GM19035 (cell line): ENCODE measurements around the gene AGTRAP.

Experiments
- ATAC-seq: cut with Tn5 transposase; IDR thresholded peaks from one replicate; pipeline ENCODE4 v1.9.1; 2021; ENCODE audit not compliant: unreplicated experiment

The AGTRAP gene

DNA sequence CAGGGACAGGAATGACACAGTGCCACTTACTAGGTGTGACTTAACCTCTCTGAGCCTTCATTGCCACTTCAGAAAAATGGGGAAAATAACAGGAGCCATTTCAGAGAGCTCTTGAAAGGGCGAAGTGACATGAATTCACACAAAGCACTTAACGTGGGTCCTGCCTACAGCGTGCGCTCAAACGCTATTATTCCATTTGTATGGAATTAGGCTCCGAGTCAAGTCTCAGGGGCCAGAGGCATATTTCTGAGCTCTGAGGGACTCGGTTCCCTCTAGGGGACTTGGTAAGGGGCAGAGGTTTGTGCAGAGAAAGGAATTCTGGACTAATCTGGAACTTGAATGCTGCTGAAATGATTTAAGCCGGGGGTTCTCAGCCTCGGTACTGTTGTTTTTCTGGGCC, 30.3 kb upstream of the AGTRAP start:
- no peak for ATAC-seq

DNA sequence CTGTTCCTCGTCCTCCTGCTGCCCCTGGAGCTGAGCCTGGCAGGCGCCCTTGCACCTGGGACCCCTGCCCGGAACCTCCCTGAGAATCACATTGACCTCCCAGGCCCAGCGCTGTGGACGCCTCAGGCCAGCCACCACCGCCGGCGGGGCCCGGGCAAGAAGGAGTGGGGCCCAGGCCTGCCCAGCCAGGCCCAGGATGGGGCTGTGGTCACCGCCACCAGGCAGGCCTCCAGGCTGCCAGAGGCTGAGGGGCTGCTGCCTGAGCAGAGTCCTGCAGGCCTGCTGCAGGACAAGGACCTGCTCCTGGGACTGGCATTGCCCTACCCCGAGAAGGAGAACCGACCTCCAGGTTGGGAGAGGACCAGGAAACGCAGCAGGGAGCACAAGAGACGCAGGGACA, 29.6 kb upstream of the AGTRAP start:
- ATAC-seq = no peak

DNA sequence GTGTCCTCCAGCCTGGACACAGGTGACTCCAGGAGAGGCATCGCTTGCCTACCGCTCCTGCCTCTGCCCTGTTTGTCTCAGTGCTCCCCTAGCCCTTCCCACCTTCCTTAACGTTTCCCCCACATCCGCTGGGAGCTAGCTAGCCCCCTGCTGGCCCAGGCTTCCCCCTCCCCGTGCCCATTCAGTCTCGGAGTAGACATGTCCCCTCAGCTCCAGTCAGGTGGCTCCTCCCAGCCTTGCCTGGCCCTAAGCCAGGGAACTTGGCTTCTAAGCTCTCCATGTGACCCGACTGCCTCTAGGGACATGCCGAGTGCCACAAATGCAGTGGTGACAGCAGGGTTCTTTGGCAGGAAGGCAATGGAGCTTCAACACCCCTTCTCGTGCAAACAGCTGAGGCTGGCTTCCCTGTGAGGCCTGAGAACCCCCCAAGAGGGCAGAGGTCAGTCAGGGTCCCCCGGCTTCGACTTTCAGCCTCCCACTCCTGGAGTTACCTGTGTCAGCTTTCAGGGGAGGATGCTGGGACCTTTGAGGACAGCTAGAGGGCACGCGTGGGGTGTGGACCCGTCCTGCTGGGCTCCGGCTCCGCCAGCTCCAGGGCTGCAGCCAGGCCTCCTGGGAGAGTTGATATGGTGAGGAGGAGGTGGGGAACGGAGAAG, 28.2 kb upstream of the AGTRAP start:
- ATAC-seq = no peak

DNA sequence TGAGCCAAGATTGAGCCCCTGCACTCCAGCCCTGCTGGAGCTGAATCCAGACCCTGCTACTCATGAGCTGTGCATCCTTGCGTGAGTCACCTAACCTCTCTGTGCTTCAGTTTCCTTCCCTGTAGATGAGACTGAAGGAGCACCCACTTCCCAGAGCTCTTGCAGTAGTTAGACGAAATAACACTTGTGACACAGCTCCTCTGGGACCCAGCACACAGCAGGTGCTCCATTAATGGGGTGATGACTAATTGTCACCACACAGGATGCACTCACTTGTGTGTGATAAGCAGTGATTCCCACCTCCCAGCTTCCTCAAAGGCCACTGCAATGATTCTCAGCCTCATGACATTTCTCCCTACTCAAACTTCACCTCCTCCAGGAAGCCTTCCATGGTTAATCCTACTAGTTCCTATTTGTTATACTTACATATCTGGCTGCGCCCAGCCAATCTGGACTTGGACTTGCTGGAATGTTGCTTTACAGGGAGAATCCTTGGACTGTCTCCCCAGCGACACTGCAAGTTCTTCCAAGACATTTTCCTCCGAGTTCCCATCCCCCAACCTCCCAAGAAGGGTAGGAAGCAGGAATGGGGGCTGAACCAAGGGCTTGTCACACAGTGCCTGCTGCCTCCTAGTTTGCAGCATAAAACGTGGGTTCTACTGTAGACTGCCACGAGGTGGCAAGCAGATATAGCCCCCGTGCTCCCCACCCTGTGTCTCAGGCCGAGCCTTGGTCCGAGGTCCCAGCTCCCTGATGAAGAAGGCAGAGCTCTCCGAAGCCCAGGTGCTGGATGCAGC, 27.2 kb upstream of the AGTRAP start:
- no peak for ATAC-seq

DNA sequence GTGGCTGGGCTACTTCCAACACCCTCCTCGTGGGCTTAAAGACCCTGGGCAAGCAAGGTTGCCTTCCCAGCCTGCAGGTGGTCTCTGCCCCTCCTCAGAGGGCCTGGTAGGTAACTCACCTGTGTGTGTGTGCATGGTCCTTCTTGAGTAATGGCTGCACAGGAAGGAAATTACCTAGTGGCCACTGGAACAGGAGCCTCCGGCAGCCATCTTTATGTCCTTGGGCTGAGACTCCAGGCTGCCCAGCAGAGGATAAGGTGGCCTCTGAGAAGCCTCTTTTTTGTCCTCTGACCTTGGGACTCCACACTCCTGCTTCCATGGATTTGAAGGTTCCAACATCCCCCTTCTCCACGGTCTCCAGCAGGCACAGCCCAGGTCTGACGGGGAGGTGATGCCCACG, 24.4 kb upstream of the AGTRAP start:
- ATAC-seq = no peak

DNA sequence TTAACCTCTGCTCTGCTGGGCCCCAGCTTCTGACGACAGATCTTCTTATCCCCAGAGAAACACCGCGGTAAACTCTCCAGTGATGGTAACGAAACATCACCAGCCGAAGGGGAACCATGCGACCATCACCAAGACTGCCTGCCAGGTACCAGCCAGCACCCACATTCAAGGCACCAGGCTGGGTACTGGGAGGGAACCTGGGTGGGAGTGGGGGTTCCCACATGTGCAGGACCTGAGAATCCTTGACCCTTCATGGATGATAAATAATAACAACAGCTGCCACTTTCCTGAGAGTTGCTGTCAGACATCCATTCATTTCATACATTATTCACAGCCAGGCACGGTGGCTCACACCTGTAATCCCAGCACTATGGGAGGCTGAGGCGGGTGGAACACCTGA, 23.7 kb upstream of the AGTRAP start:
- ATAC-seq = no peak

DNA sequence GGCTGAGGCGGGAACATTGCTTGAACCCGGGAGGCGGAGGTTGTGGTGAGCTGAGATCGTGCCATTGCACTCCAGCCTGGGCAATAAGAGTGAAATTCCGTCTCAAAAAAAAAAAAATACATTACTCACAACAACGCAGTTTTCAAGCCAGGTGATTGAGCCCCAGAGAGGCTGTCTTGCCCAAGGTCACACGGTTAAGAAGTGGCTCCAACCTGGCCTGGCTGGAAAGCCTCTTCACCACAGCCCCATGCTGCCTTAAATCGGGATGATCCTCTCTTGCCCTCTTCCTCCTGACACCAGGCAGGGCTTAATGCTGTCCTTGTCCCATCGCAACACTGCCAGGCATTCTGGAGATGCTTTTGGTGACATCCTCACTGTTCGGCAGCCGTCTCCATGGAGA, 22.8 kb upstream of the AGTRAP start:
- ATAC-seq = no peak

DNA sequence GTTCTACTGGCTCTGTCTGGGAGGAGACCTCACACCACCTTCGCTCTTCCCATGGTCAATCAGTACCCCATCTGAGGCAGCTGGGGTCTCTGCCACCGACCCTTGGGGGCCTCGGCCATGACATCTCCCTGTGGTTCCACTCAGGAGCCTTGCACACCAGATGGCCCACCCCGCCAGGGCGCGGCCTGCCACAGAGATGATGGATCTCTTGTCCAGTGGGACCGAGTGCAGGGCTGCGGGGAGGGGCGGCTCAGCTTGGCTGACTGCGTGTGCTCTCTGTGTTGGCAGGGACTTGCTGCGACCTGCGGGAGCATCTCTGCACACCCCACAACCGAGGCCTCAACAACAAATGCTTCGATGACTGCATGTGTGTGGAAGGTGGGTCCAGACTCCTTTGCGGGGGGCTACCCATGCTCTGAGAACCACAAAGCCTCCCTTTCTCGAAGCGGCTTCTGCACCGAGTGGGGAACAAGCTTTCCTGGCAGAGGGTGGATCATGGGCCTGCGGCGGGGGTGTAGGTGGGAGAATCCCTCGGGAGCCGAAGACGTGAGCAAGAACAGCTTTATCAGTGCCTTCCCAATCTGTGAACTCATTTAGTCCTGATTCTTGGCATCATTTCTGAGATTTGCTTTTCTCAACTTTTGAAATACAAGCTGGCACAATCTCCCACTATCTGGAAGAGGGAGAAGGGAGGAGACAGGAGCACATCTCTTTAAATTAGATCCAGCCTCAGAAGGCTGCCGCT, 20.9 kb upstream of the AGTRAP start:
- no peak for ATAC-seq

DNA sequence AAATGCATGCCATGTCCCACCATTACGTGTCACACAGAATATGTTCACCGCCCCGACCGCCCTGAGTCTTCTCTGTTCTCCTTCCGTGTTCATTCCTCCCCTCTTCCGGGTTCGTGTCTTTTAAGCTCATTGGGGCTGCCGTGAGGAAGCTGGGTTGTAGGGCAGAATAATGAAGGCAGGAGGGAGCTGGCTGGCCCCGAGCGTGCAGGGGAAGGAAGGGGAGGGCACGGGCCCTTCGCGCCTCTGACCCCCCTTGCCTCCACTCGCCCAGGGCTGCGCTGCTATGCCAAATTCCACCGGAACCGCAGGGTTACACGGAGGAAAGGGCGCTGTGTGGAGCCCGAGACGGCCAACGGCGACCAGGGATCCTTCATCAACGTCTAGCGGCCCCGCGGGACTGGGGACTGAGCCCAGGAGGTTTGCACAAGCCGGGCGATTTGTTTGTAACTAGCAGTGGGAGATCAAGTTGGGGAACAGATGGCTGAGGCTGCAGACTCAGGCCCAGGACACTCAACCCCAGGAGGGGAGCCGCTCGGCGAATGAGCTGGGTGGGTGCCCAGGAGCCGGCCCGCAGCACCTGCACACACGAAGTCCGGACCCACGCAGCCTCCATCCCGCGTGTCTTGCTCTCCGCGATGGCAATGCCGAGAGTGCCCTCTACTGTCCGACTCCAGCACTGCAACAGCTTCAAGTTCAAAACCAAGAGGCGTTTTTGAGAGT, 16.5 kb upstream of the AGTRAP start:
- peak; percentile 60 for ATAC-seq

DNA sequence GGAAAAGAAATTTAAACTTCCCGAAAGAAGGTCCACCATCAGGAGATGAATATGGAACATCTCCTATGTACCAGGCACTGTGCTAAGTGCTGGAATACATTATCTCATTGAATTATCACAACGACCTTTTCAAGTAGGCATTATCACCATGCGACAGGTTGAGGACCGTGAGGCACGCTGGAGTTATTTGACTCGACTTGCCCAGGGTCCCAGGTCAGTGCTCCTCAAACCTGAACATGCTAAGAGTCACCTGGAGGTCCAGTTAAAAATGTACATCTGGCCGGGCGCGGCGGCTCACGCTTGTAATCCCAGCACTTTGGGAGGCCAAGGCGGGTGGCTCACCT, 15.9 kb upstream of the AGTRAP start:
- ATAC-seq = no peak

DNA sequence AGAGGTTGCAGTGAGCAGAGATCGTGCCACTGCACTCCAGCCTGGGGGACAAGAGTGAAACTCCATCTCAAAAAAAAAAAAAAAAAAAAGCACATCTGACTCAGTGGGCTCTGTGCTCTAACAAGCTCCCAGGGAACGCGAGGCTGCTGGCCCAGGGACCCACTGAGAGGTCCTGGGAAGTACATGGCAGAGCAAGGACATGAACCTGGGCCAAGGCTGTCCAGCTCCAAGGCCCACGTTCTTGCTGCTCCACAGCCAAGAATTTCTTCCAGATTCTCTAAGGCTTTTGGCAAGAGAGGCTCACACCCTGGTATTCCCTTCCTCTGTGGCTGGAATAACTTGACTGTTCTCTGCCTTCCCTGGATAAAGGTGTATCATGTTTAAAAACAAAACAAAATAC, 15.4 kb upstream of the AGTRAP start:
- ATAC-seq = no peak

DNA sequence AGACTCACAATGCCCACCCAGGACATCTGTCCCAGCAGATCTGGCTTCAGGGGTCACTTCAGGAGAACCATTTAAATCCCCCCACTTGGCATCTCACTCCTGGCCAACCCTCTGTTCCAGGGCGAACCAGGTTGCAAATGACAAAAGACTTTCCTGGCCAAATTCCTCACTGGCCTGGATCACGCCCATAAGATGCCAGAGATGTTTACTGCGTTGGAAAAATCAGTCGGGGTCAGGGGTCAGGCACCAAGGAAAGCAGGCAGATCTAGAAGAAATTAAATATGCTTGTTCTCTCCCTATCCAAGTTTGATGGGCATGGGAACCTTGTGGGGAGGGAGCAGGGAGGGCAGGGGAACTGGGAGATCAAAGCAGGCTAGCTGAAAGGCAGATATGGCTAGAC, 14.6 kb upstream of the AGTRAP start:
- no peak for ATAC-seq

DNA sequence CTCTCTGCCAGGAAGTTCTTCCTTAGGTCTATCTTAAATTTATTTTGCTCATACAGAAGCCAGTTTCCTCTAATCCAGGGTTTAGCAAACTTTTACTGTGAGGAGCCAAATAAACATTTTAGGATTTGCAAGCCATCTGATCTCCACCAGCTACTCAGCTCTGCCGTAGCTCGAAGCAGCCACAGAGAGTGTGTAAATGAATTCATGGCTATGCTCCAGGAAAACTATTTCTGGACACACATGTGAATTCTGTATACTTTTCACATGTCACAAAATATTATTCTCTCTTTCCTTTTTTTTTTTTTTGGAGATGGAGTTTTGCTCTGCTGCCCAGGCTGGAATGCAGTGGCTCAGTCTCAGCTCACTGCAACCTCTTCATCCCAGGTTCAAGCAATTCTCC, 13.4 kb upstream of the AGTRAP start:
- ATAC-seq = no peak

DNA sequence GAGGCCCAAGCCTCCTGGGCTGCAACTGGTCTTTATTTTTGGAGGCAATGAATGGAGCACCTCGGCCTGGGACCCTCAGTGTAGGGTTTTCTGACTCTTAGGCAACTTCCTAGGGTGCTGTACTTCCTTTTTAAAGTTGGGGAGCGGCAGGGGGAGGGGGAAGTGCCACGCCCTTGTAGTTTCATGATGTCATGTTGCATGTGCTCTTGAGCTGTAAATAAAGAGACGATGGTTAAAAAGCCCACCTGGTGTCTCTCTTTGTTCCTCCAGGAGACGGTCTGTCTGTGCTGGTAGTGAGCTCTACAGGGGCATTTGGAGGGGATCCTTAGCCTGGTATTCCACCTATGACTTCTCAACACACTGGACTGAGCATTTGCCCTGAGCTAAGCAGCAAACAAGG, 10.3 kb upstream of the AGTRAP start:
- no peak for ATAC-seq

DNA sequence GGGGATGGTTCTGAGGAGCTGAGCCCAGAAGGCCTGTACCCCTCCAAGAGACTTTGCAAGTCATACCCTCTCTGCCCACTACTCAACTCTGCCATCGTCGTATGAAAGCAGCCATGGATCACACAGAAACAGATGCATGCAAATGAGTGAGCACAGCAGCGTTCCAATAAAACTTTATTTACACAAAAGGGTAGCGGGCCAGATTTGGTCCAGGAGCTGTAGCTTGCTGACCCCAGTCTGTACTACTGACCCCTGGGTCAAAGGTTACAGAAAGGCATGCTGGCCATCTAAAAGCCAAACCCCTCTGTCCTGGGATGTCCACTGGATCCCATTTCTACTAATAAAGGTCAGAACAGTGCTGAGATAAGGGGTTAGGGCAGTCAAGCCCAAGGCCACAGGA, 8.8 kb upstream of the AGTRAP start:
- no peak for ATAC-seq

DNA sequence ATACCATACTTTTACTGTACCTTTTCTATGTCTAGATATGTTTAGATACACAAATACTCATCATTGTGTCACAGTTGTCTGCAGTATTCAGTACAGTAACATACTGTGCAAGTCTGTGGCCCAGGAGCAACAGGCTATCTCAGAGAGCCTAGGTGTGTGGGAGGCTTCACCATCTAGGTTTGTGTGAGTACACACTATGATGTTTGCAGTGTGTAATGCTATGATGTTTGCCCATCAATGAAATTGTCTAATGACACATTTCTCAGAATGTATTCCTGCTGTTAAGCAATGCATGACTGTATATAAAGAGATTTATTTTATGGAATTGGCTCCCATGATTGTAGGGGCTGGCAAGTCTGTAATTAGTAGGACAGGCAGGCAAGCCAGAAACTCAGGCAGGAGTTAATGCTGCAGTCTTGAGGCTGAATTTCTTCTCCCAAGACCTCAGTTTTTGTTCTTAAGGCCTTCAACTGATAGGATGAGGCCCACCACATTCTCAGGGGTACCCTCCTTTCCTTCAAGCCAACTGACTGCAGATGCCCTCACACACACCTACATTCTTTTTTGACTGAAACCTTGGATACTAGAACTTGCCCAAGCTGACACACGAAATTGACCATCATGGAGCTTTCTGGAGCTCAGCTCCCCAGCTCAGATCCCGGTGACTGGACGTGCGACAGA, 7.7 kb upstream of the AGTRAP start:
- ATAC-seq = no peak

DNA sequence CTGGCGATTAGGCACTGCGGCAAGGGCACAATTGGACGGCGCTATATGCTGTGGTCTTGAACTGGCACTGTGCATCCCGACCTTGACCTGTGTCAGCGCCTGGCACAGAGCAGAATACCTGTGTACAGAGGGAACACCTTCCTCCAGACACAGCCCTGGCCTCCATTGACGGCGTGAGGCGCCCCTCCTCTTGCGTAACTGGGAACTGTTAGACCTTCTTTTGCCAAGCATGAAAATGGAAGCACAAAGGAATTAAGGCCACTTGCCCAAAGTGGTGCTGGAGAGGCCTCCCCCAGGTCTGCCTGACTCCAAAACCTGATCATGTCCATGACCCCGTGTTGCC, 6.8 kb upstream of the AGTRAP start:
- no peak for ATAC-seq

DNA sequence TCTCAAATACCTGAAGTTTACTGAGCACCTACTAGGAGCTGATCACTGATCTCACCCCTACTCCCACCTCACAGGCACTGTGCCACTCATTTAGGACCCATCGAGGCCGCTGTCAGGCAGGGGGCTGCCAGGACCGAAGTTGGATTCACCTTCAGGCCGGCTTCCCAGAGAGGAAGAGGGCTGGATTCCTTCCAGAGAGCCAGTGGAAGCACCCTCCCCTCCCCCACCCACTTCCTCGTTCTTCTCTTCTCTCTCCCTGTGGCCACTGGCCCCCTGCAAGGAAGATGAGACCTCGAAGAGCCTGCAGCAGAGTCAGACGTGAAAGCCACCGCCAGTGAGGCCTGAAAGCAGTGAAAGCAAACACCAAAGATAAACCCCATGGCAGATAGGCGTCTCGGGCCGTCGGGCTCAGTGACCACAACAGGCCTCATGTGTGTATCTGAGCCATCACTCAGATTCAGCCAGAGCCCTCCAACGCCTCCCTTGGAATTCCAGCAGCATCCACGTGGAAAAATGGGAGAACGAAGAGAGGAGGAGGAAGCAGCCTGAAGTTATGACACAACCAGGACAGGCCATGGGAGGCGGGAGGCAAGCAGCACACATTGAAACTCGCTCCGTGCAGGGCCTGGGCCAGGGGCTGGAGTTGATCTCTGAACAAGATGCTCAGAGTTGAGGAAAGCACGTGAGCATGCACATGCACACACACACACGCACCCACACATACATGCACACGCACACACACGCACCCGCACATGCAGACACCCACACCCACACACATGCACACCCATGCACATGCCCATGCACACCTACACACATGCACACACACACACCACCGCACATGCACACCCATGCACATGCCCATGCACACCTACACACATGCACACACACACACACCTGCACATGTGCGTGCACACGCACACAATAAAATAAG, 6.2 kb upstream of the AGTRAP start:
- no peak for ATAC-seq

DNA sequence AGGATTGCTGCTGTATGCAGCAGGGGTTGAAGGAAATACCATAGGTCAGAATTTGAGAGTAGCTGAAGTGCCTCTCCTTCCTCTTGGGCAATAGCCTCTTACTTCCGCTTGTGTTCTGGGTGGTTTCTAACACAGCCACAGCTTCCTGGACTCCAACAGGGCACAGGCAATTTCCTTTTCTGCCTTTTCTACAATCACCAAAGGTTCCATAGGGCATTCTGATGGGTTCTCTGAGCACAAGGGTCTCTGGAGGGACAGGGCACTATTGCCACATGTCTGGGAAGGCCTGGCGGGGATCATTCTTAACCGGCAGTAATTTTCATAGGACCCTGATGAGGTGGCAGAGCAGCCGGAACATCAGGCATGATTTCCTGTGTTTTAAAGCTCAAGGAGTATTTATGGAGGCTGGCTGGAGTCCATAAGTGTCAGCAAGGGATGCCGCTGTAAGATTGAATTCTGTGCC, 5.5 kb upstream of the AGTRAP start:
- ATAC-seq = no peak

DNA sequence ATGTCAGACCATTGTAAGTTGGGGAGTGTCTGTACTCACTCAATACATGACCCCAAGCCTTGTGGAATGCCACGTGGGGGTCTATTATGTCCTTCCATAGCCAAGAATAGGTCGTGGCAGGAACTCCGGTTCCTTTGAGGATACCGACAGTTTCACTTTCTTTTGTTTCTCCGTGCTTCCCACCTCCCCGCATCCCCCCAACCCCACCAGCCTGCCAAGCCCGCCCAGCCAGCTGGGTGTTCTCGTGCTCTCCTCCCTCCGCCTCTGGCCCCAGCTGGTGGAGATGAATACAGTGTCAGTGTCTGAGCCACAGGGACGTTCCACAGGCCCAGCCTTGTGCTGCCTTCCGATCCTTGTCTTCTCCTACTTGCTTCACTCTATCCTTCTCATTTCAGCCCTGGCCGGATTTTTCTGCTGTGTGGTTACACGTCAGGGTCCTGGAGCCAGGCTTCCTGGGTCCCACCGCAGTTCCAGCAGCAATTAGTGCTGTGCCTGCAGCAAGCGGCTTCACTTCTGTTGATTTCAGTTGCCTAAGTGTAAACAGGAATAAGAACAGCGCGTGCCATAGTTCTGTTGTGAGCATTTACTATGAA, 4.1 kb upstream of the AGTRAP start:
- no peak for ATAC-seq
